Fibroblast of pulmonary artery (primary cell): ENCODE results near the gene ADAM30.

Source experiments
- DNase-seq: peaks from one replicate; pipeline ENCODE4 v3.0.0-alpha.2; 2010; ENCODE audit warnings: low read depth
- H3K4me3 ChIP-seq: replicated peaks from 2 replicates; pipeline ENCODE4 v1.5.1; 2011; ENCODE audit warnings: low read depth, mild to moderate bottlenecking, control low read depth, low read length, moderate library complexity
- TF ChIP-seq, protein P1 (sequence below): IDR thresholded peaks from 2 replicates; pipeline ENCODE4 v1.5.1; 2011; ENCODE audit warnings: mild to moderate bottlenecking, control low read depth, low read length, inconsistent platforms; ENCODE audit errors: missing control alignments

The ADAM30 gene

DNA sequence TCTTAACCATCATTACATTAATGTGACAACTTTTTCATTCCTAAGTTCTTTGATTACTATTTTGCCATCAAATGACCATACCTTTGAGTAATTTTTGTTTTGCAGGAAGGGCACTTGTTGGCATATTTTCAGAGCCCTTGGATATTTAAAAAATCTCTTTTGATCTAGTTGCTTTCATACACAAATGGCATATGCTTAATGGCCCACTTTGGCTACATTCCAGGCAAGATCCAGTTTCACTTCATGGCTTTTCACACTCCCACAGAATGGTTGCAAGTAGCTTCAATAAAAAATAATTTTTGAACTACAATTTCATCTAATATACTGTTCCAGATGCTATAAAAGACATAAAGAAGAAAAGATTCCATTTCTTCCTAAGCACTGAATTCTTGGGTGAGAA, 18.1 kb downstream of the ADAM30 start:
- TF ChIP-seq, protein P1, sequence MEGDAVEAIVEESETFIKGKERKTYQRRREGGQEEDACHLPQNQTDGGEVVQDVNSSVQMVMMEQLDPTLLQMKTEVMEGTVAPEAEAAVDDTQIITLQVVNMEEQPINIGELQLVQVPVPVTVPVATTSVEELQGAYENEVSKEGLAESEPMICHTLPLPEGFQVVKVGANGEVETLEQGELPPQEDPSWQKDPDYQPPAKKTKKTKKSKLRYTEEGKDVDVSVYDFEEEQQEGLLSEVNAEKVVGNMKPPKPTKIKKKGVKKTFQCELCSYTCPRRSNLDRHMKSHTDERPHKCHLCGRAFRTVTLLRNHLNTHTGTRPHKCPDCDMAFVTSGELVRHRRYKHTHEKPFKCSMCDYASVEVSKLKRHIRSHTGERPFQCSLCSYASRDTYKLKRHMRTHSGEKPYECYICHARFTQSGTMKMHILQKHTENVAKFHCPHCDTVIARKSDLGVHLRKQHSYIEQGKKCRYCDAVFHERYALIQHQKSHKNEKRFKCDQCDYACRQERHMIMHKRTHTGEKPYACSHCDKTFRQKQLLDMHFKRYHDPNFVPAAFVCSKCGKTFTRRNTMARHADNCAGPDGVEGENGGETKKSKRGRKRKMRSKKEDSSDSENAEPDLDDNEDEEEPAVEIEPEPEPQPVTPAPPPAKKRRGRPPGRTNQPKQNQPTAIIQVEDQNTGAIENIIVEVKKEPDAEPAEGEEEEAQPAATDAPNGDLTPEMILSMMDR = no peak
- no peak for DNase-seq
- no peak overlapping the region for H3K4me3 ChIP-seq

DNA sequence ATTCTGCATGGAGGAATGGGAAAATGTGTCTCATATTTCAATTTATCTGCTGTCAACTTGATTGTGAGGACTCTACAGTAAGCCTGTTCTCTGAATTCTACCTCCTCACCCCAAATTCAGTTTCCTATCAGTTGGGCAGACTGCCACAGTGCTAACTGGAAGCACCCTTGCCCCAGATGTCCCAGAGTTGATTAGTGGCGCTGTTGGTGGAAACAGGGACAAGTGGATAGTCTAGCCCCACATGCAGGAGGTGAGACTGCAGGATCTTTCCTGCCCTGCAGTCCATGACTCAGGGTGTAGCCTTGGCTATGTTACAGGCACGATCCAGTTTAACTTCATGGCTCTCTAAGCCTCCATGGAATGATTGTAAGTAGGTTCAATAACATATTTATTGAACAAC, 22.1 kb downstream of the ADAM30 start:
- no peak for DNase-seq
- H3K4me3 ChIP-seq = no peak overlapping the region
- TF ChIP-seq, protein P1 = no peak

DNA sequence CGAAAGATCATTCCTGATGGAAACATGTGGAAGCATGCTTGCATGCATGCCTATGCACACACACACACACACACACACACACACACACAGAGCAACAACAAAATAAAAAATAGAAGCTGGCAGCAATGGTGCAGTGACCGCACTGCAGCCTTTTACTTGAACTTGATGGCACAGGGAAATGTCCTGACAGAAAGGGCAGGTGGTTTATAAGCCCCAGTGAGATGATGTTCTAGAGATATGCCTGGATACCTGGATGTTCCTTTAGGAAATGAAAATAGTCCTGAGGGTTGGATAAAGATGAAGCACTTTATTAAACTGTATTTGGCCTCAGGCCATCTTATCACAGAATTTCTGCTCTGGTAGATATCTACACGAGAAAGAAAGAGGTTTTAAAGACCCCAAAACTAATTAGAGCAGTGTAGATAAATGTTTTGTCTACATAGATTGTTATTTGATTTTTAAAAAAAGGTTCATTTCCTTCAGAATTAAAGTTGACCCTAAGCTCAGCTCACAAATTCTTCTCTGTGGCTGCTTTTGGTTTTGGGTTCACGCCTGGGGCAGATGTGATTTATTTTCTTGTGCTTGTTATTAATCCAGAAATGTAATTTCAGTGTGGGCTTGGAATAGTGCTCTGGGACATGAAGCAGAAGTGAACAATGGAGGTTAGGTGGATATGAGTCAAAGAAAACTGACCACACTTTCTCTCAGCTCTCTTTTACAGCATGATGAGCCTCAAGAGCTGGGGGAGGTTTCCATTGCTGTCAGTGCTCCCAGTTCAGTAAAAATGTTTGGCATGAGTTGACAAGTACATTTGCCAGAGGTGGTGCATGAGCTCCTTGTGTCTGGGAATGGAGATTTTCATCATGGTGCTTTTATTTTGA, 22.9 kb downstream of the ADAM30 start:
- DNase-seq = peak; percentile 90
- no peak overlapping the region for H3K4me3 ChIP-seq
- TF ChIP-seq, protein P1 = no peak

DNA sequence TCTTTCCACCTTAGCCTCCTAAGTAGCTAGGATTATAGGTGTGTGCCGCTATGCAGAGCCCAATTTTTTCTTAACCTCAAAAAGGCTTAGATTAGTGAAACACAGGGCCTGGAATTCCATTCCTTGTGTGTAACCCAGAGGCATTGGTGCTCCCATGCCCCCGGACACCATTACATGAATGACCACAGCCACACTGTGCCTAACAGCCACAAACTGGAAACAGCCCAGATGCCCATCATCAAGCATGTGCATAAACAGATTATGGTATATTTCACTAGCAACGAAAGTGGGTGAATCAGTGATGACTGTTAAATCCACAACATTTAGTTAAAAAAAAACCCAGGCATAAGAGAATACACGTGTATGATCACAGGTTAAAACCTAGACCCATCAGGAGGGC, 24.4 kb downstream of the ADAM30 start:
- no peak for DNase-seq
- TF ChIP-seq, protein P1 = no peak
- H3K4me3 ChIP-seq = no peak overlapping the region

DNA sequence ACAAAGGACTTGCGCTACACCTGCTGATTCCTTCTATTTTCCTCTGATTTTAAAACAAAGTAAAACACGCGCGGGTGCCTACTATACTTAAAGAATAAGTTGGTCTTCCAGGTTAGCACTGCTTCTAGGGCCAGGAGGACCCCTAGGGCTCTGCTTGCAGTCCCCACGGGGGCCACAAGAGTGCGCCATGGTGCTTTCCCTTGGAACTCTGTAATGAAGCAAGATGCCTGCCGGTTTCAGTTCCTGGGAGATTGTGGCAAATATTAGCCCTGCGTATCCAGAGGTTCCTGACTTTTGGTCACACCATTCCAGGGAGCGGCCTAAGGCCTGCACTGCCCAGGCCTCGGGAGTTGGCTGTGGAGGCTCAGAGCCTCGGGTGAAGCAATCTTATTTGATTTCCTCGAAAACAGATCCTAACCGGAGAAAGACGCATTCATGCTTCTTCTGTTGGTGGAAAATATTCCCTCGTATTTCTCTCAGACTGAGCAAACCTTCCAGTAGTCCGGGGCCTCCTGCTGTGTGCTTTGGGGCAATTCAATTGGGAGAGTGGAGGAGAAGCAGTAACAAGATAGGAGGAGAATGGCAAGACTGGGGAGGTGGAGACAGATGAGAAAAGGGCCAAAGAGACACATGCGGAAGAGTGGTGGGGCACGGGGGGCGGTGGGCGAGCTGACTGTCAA, 25.3 kb downstream of the ADAM30 start:
- TF ChIP-seq, protein P1 = peak; percentile 99
- peak; percentile 85 for DNase-seq
- H3K4me3 ChIP-seq = no peak overlapping the region

DNA sequence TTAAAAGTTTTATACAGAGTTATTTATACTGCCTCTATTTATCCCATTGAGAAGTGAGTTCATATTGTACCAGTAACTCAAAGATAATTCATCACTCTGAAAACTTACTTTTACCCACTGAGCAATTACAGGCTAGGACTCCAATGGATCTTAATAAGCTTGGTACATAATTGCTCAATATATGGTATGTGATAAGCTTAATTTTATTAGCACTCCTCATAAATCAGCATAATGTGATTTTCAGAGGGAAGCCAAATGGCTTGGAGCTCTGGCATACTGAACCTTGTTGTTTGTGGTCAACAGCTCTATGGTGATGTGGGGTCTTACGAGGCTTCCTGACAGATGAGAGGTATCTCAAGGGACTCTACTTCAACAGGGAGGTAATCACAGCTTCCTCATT, 26.3 kb downstream of the ADAM30 start:
- no peak overlapping the region for H3K4me3 ChIP-seq
- TF ChIP-seq, protein P1 = no peak
- no peak for DNase-seq

DNA sequence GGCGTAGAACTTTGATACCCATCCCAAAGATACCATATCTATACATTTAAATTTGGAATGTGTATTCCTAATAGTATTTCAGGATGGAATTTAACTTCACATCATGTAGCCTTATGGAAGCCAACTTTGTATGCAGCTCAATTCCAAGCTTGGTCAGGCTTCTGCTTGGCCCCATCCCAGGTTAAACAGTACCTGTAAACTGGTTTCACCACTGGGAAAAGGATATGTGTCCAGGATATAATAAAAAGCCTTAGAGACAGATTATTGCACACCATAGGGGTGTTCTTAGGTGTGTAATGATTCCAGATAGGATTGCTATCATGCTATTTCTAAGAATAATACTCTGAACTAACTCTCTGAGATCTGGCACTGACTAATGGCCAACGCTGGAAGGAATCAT, 28.1 kb downstream of the ADAM30 start:
- DNase-seq = no peak
- TF ChIP-seq, protein P1 = no peak
- H3K4me3 ChIP-seq = no peak overlapping the region
